Right lobe of liver (tissue), 4 donors: Measurements from ENCODE around the gene NAGPA.

Experiments used
- POLR2A ChIP-seq: fragments of 450-650 bp; IDR thresholded peaks from one replicate; pipeline ENCODE4 v1.6.1; 2017; ENCODE audit warnings: antibody characterized with exemption, mild to moderate bottlenecking
- TF ChIP-seq, protein P1 (sequence below), 4 donors: fragments of 200-600 bp in 3 of 4; fragments of 450-650 bp in 1 of 4; IDR thresholded peaks; one replicate each; pipeline versions ENCODE4 v1.5.1 to v1.8.0; 2016 to 2022; ENCODE audit warnings: antibody characterized with exemption in 4 of 4, mild to moderate bottlenecking in 2 of 4
- donor health status: DM: no; HTN: no; CAD: no.
- donor health status: DM: no; HTN: no; CAD: no.
- donor health status: DM: no; HTN: yes; CAD: no.

DNA sequence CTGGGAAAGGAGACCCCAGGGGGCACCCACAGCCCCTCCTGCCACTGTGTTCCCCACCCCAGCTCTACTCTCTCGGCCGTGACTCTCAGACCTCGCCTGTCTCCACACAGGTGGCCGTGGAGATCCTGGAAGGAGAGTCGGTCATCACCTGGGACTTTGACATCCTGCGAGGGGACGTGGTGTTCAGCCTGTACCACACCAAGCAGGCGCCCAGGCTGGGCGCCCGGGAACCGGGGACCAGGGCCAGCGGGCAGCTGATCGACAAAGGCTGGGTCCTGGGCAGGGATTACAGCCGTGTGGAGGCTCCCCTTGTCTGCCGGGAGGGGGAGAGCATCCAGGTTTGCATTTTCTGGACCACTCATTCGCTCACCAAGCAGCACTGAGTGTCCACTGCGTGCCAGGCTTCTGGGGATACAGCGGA is 25.4 kb downstream of the NAGPA start:
- TF ChIP-seq, protein P1, sequence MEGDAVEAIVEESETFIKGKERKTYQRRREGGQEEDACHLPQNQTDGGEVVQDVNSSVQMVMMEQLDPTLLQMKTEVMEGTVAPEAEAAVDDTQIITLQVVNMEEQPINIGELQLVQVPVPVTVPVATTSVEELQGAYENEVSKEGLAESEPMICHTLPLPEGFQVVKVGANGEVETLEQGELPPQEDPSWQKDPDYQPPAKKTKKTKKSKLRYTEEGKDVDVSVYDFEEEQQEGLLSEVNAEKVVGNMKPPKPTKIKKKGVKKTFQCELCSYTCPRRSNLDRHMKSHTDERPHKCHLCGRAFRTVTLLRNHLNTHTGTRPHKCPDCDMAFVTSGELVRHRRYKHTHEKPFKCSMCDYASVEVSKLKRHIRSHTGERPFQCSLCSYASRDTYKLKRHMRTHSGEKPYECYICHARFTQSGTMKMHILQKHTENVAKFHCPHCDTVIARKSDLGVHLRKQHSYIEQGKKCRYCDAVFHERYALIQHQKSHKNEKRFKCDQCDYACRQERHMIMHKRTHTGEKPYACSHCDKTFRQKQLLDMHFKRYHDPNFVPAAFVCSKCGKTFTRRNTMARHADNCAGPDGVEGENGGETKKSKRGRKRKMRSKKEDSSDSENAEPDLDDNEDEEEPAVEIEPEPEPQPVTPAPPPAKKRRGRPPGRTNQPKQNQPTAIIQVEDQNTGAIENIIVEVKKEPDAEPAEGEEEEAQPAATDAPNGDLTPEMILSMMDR (IDR thresholded peaks at IDR 0.05): no peak
- TF ChIP-seq POLR2A: no peak
